Upper lobe of left lung (tissue), 6 donors: ENCODE data around the gene IGFN1. TPM values are rescaled to one million over a fixed set of nuclear protein-coding genes. Genes with fewer than 3 reads are reported as not detected.
"Not testable (repeated sequence)": the region's sequence is repeated elsewhere in the genome, so short reads cannot be mapped to it uniquely, and the experiment has no call there.

Source experiments
- ATAC-seq, 2 donors: fragments of 200-7000 bp; cut with Tn5 transposase; one replicate each; pipeline ENCODE4 v1.9.1; 2022; ENCODE audit warnings: mild to moderate bottlenecking in 2 of 2, moderate library complexity in 2 of 2; ENCODE audit not compliant: low FRiP score in 2 of 2
- DNase-seq, 2 donors: peaks; one replicate each; pipeline ENCODE4 v3.0.0-alpha.2; 2019 to 2020
- H3K27ac ChIP-seq, 4 donors: fragments of 200-600 bp; sonication (generic); one replicate each; pipeline ENCODE4 v1.5.1; 2016 to 2019
- H3K27me3 ChIP-seq, 4 donors: fragments of 200-600 bp; sonication (generic); one replicate each; pipeline ENCODE4 v1.5.1; 2017 to 2019
- H3K36me3 ChIP-seq, 4 donors: fragments of 200-600 bp; sonication (generic); one replicate each; pipeline ENCODE4 v1.5.1; 2016 to 2019
- H3K4me1 ChIP-seq, 4 donors: fragments of 200-600 bp; sonication (generic); one replicate each; pipeline ENCODE4 v1.5.1; 2018 to 2019
- H3K4me3 ChIP-seq, 4 donors: fragments of 200-600 bp; sonication (generic); one replicate each; pipeline ENCODE4 v1.5.1; 2017 to 2019; ENCODE audit warnings: mild to moderate bottlenecking in 2 of 4, moderate library complexity in 1 of 4
- H3K9me3 ChIP-seq, 4 donors: fragments of 200-600 bp; sonication (generic); one replicate each; pipeline ENCODE4 v1.5.1; 2018 to 2019
- CTCF ChIP-seq, 6 experiments: fragments of 450-650 bp in 4 of 6; fragments of 200-600 bp in 2 of 6; sonication (generic) in 2 of 6; IDR thresholded peaks; one replicate each; pipeline ENCODE4 v1.5.1; 2016 to 2019; ENCODE audit warnings: antibody characterized with exemption in 6 of 6
- EP300 ChIP-seq, 4 donors: sonication (generic); formaldehyde crosslinking; IDR thresholded peaks; one replicate each; pipeline ENCODE4 v1.5.1; 2017; ENCODE audit warnings: antibody characterized with exemption in 4 of 4, control low read depth in 2 of 4
- POLR2A ChIP-seq, 4 donors: fragments of 450-650 bp; IDR thresholded peaks; one replicate each; pipeline ENCODE4 v1.5.1; 2016 to 2017; ENCODE audit warnings: antibody characterized with exemption in 4 of 4, mild to moderate bottlenecking in 2 of 4
- POLR2AphosphoS5 ChIP-seq, 2 donors: sonication (generic); formaldehyde crosslinking; IDR thresholded peaks; one replicate each; pipeline ENCODE4 v1.5.1; 2017; ENCODE audit warnings: antibody characterized with exemption in 2 of 2
- WGBS, 2 donors: methylation state at CpG; one replicate each; pipeline ENCODE4 v1.1.5; 2017 to 2018; 5-methylcytosine and 5-hydroxymethylcytosine counted together
- total RNA-seq, 6 donors: library from RNA; depleted of rRNA in 4 of 6; stranded (reverse); fragments of >200 nt in 4 of 6; gene quantifications; one replicate each; pipeline versions ENCODE4 v1.1.0 to v1.2.1, GENCODE V29; 2016 to 2021
- donor health status: DM: no; HTN: no; CAD: no; lungs with moderate emphysema.
- donor health status: DM: no; HTN: yes; CAD: no; lungs with severe emphysema.

Gene IGFN1
- total RNA-seq, 6 donors from 2014 or later = 0.11 to 6.3 (median 0.79) TPM; not detected in 2

GRCh38 chr1:201226859-201227488 is 36.4 kb downstream of the IGFN1 start:
- 90 to 92% methylated on average over 17 to 19 of the region's 24 CpGs for WGBS, 2 donors
- Histone ChIP-seq H3K4me1 (no peaks in the 10 kb centered on the region), H3K36me3 (no peaks in the 10 kb centered on the region), H3K9me3 (no peaks in the 10 kb centered on the region), H3K4me3 (no peak overlapping the region), H3K27me3 (no peaks in the 10 kb centered on the region), H3K27ac (no peak overlapping the region)
- TF ChIP-seq POLR2AphosphoS5 (IDR thresholded peaks at IDR 0.05) (no peak), CTCF (IDR thresholded peaks at IDR 0.05) (no peak)
- DNase-seq (peak in 1 of 2 donors; percentile 64), ATAC-seq (no peak)

- WGBS, 2 donors = 81 to 87% methylated on average over 12 to 16 of the region's 16 CpGs
- Histone ChIP-seq H3K36me3 (no peaks in the 10 kb centered on the region), H3K27ac (no peak overlapping the region), H3K4me3 (no peak overlapping the region), H3K4me1 (no peaks in the 10 kb centered on the region), H3K9me3 (no peaks in the 10 kb centered on the region), H3K27me3 (no peaks in the 10 kb centered on the region)
- DNase-seq = no peak
- TF ChIP-seq CTCF (IDR thresholded peaks at IDR 0.05) (no peak), POLR2A (IDR thresholded peaks at IDR 0.05) (no peak), POLR2AphosphoS5 (IDR thresholded peaks at IDR 0.05) (no peak), EP300 (IDR thresholded peaks at IDR 0.05) (no peak)
- no peak for ATAC-seq
Observed at GRCh38 chr1:201228011-201228983, 37.7 kb downstream of the IGFN1 start.

- 90 to 92% methylated on average over 2 to 4 of the region's 4 CpGs for WGBS, 2 donors
- ATAC-seq = no peak
- DNase-seq = no peak
Observed at GRCh38 chr1:201229095-201229494, 38.5 kb downstream of the IGFN1 start.

GRCh38 chr1:201229771-201230635 is 39.4 kb downstream of the IGFN1 start:
- 67 to 76% methylated on average over 6 of the region's 6 CpGs for WGBS, 2 donors
- no peaks in the 10 kb centered on the region for H3K9me3 ChIP-seq
- no peak for ATAC-seq
- DNase-seq = no peak
- no peak overlapping the region for H3K27ac ChIP-seq
- H3K4me1 ChIP-seq = no peaks in the 10 kb centered on the region
- no peaks in the 10 kb centered on the region for H3K36me3 ChIP-seq
- TF ChIP-seq EP300 (IDR thresholded peaks at IDR 0.05) = no peak
- no peak overlapping the region for H3K4me3 ChIP-seq
- H3K27me3 ChIP-seq = no peaks in the 10 kb centered on the region

More at GRCh38 chr1:201229095-201229494, 38.5 kb downstream of the IGFN1 start:
- Histone ChIP-seq H3K36me3 (no peaks in the 10 kb centered on the region), H3K4me1 (no peaks in the 10 kb centered on the region), H3K27ac (no peak overlapping the region), H3K9me3 (no peaks in the 10 kb centered on the region), H3K4me3 (no peak overlapping the region), H3K27me3 (no peaks in the 10 kb centered on the region)
- no peak for TF ChIP-seq POLR2AphosphoS5 (IDR thresholded peaks at IDR 0.05)
- no peak for TF ChIP-seq POLR2A (IDR thresholded peaks at IDR 0.05)
- TF ChIP-seq EP300 (IDR thresholded peaks at IDR 0.05) = no peak
- TF ChIP-seq CTCF (IDR thresholded peaks at IDR 0.05) = no peak

- TF ChIP-seq POLR2A (IDR thresholded peaks at IDR 0.05) (no peak), CTCF (IDR thresholded peaks at IDR 0.05) (no peak), POLR2AphosphoS5 (IDR thresholded peaks at IDR 0.05) (no peak), EP300 (IDR thresholded peaks at IDR 0.05) (no peak)
- no peaks in the 10 kb centered on the region for H3K27me3 ChIP-seq
- DNase-seq (no peak), ATAC-seq (no peak)
- WGBS, 2 donors = 86 to 89% methylated on average over 4 of the region's 4 CpGs
- H3K9me3 ChIP-seq = no peaks in the 10 kb centered on the region
- no peaks in the 10 kb centered on the region for H3K4me1 ChIP-seq
- H3K27ac ChIP-seq = no peak overlapping the region
- H3K4me3 ChIP-seq = no peak overlapping the region
- no peaks in the 10 kb centered on the region for H3K36me3 ChIP-seq
Observed at GRCh38 chr1:201230676-201231075, 40.1 kb downstream of the IGFN1 start.

- DNase-seq, ATAC-seq, H3K36me3 ChIP-seq, H3K27me3 ChIP-seq, H3K4me1 ChIP-seq, H3K9me3 ChIP-seq, H3K4me3 ChIP-seq, H3K27ac ChIP-seq: not testable (repeated sequence)
- WGBS, 2 donors = 76 to 89% methylated on average over 9 to 11 of the region's 11 CpGs
Observed at GRCh38 chr1:201239646-201240045, 49.0 kb downstream of the IGFN1 start.
